Glomerular visceral epithelial cell (primary cell): ENCODE data around the gene TOR4A.

Experiments used
- DNase-seq: peaks from one replicate; pipeline ENCODE4 v3.0.0-alpha.2; 2016; ENCODE audit errors: extremely low spot score

Gene TOR4A

DNA sequence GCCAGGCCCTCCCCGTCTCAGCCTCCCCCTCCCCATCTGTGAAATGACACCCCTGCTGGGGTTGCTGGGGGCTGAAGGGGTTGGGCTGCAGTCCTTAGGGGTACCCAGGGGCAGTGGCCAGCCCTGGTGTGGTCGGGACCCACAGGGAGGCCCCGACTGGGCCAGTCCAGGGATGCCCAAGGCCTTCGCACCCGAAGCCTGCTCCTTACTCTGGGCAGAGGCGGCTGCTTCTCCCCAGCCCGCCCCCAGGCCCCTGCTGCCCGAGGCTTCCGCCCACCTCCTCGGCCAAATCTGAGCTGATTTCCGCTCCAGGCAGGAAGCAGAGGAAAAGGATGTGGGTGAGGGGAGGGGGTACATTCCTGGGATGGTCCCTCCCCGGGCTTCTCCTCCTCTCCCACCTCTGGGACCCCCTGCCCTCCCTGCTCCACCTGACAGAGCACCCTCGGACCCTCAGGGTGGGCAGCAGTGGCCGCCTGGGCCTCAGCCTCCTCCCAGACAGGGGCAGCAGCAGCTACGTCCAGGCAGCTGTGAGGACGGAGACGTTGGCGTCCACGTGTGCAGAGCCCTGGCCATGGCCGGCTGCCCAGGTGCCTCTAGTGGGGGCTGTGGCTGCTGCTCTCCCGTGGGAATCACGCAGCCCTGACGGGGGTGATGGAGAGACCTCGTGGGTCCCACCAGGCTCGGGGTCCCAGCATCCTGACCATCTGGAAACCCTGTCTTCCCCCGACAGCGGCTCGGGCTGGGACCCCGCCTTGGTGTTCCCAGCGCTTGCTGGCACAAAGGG lies 28.7 kb downstream of the TOR4A start:
- DNase-seq: no peak

DNA sequence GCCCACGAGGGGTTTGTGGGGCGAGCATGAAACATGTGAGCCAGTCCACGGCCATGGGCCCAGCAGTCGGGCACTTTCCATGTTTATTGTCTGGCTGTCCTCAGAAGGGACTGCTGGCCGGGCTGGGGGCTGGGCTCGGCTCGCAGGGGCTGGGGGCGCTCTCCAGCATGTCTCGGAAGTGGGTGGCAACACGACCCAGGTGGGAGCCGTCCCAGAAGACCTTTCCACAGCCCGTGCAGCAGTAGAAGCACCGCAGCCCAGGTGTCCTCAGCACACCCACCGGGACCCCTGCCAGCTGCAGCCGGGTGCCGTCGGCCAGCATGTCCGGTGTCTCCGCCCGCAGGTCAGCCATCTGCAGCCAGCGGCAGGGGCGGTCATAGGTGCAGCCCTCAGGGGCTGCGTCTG lies 29.3 kb downstream of the TOR4A start:
- DNase-seq: no peak

DNA sequence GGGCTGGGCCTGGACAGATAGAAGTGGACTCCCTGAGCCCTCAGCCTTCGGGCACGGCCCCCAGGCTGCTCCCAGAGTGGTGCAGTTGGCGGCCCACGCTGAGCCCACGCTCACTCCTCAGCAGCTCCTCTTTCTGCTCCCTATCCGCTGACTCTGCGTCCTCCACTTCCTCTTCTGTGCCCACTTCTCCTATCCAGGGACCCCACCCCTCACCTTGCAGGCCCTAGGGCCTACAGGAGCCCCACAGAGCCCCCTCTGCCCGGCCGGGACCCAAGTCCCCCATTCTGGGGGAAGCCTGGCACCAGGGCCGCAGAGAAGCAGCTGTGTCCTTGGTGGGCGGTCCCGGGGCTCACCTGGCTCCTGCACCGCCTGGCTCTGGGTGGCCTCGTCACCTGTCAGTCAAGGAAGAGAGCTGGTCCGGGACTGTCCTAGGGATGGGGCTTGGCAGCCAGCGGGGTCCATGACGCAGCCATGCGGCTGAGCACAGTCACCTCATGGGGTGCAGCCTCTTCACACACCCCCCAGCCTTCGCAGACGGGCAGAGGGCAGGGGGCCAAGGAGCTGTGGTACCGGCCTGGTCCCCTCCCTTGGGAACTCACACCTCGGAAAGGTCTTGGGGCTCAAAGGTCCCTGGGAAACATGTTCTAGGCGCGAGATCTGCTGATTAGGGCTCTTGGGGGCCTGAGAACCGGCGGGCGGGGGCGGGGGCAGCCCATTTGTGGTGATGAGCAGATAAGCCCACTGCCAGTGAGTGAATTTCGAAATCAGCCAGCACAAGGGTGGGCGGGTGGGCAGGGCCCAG lies 29.9 kb downstream of the TOR4A start:
- no peak for DNase-seq

DNA sequence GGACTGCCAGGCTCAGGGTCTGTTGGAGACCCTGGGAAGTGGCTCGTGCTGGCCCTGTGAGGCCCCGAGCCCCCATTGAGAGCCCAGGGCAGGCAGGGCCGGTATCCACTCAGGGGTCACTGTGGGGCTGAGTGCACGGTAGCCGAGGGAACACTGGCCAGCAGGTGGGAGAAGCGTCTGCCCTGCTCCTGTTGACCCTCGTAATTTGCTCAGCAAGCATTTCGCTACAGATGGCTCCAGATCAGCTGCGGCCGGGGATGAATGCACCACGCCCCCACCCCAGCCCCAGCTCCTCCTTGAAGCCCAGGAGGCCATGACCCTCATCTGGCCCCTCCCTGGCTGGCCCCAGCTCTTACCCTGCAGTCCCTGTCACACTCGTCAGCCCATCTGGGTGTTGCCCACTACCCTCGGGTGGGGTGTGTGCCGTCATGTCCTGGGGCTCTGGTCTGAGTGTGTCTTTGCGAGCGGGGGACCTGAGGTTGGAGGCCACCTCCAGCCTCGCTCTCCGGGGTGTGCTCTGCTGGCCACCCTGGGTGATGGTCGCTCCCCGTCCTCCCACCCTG lies 30.6 kb downstream of the TOR4A start:
- DNase-seq: no peak

DNA sequence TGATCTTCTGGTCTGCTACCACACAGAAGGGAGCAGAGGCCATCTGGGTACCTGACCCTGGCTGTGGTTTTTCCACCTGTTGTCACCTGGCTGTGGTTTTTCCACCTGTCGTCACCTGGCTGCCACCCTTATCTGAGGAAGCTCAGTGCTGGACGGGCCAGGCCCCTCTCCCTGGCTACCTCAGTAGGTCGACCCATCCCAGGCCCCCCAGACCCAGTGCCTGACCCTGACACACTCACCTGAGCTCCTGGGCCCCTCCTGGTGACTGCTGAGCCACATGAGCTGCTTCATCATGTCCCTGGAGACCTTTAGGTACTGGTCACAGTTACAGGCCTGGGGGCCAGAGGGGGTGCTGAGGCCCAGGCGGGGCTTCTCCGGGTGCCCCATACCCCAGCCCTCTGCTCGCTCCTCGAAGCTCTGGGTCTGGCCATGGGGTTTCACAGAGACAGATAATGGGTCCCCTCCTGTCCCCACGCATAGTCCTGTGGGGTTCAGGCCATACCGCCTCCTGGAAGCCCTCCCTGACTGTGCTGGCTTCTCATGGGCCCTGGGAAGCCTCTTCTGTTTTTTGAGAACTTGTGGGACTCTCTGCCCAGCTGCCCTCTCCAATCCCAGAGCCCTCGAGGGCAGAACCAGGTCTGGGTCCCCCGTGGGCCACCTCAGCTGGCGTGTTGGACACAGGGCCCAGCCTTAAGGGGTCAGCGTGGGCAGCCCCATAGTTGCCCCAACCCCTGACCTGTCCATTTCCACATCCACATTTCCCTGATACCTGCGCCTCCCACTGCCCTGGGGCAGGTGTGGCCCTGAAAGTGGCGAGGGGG lies 32.1 kb downstream of the TOR4A start:
- no peak for DNase-seq

DNA sequence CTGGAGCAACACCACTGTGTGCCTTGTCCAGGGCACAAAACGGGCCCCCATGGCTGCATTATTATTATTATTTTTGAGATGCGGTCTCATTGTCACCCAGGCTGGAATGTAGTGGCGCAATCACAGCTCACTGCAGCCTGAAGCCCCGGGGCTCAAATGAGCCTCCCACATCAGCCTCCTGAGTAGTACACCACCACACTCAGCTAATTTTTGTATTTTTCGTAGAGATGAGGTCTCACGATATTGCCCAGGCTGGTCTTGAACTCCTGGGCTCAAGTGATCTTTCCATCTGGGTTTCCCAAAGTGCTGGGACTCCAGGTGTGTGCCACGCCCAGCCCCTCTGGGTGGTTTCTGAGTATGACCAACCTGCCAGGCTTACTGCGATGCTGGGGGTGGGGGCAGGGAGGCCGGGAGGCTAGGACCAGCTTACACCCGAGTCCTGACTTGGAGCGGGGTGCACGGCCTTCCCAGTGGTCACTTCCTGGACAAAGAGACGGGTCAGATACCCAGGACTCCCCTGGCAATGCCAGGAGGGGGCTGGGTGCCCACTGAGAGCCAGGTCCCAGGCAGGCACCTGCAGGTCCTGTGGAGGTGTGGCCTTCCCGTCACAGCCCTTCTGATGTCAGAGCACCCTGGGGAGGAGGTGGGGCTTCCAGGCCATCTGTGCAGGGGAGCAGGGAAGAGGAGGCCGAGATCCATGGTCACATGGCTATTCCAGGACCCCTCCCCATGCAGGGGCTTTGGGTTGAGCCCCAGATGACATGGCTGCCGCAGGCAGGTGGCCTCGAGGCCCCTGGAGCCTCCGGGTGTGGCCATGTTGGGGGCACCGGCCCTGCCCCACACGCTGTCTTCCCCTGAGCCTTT lies 32.9 kb downstream of the TOR4A start:
- no peak for DNase-seq

DNA sequence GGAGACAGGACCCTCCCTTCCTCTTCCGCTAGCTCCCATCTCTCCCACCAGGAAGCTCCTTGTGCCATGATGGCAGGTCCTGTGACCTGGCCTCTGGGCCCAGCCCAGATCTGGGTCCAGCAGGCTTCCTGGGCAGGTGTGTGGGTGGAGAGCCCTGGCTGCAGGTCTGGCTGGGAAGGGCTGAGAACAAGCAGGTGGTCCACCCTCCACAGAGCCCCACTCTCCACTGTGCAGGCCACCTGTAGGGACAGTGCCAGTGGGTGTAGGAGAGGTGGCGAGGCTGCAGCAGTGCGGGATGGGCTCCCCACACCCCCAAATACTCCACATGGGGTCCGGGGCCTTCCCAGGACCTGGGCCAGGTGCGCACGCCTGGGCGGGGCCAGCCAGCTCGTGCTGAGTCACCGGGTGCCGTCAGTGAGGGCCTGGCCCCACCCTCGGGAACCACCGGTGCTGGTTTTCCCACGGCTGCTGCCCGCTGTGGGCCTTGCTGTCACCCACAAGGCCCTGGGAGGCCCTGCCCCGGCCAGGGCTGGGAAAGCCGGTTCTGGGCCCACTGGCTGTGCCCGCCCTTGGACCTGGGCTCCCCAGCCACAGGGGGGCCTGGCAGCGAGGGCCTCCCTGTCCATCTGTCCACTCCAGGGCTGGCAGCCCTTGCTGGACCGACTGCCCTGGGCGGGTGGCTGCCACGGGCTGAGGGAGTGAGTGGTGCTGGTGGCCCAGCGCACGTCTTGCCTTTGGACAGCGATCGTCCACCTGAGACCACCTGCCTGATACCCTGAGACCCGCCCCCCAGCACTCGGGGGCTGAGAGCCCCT lies 33.9 kb downstream of the TOR4A start:
- DNase-seq: peak; percentile 41

DNA sequence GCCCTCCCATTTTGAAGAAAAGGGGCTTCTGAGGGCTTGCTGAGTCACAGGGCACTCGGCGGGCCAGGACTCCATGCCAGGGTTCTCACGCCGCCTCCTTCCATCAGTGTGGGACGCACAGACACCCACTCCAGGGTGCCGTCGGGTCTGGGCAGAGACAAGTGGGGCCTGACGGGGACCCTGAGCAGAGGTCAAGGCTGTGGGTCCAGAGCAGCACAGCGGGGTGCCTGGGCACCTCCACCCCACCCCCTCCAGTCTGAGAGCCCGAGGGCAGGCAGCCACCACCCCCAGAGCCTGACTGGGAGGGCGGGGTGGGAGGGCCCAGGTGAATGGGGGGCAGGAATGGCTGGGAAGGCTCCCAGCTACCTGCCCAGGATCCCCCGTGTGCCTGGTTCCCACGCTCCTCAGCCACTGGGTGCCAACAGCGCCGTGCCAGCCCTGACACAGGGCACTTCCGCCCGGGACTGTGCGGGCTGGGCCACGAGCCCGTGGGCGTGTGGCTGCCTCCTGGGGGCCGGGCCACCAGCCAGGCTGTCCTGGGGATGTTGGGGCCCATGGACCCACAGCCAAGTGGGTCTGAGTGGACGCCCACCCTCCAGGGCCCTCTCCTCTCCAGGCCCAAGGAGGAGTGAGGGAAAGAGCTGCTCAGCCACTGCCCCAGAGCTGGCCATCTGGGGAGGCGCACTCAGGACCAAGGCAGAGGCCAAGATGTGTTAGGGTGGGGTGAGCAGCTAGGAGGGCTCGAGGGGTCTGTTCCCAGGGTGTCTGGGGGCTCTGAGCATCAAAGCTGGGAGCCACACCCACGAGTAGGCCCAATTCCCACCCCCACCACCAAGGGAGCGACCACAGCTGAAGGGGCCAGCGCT lies 34.7 kb downstream of the TOR4A start:
- no peak for DNase-seq

DNA sequence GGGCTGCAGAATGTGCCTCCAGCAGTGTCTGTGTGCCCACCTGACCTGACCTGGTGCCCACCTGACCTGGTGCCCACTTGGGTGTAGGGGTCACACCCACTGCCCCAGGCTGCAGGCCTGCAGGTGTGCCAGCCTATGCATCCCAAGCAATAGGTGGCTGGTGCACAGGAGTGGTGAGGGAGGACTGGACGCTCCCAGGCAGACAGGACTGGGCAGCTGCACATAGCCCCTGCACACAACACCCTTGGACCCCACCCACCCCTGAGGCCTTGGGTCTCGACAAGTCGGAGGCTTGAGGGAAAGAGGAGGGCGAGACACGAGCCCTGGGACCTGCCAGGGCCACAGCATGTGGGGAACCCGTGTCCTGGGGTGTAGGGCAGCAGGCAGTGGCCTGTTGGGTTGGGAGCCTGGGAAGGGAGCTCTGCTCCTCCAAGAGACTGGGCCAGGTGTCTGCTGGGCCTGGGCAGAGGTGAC lies 35.4 kb downstream of the TOR4A start:
- no peak for DNase-seq

DNA sequence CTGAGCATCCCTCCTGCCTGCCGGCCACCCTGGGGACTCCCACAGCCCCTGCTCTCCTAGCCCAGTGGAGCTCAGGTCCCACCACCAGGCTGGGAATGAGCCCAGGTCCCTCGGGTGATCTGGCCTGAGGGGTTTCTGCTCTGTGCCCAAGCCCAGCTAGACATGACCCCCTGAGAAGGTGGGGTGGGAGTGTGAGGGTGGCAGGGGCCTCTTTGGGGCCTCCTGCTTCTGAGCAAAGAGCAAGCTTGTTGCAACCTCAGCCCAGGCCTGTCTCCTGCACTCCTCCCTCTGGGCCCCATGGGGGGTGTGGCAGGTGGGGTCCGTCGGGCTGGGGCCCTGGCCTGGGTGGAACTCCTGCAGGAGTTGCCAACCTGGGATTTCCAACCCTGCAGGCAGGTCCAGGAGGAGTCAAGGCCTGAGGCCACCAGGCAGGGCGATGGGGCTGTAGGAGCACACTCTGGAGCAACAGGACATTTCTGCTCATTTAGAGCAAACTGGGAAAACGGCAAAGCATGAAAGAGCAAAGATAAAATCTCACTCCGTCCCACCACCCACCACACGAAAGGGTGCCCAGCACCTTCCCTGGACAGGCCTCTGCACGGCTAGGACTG lies 35.9 kb downstream of the TOR4A start:
- DNase-seq: no peak

DNA sequence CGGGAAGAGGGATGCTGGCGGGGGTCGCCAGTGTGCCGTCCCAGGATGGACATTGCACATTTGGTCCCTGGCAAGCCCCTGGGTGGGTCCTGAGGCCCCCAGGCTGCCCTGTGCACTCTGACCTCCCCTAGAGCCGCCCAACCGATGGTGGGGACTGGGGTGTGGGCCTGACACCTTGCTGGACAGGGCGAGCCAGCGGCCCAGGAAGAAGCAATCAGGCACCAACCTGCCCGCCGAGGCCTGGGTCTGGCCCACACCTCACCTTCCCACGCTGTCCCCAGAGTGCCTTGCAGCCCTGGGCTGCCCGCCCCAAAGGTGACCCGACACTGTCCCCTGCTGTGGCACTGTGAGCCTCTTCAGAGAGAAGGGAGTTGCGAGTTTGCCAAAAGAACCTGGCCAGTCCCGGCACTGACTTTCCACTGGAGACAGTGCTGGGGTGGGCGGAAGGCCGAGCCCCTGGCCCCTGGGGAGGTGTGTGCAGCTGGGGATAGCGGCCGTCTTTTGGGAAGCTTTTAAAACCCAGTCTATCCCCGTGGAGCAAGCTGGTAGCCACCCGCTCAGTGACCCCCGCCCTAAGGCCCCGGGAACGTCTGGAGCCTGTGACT lies 36.5 kb downstream of the TOR4A start:
- DNase-seq: no peak

DNA sequence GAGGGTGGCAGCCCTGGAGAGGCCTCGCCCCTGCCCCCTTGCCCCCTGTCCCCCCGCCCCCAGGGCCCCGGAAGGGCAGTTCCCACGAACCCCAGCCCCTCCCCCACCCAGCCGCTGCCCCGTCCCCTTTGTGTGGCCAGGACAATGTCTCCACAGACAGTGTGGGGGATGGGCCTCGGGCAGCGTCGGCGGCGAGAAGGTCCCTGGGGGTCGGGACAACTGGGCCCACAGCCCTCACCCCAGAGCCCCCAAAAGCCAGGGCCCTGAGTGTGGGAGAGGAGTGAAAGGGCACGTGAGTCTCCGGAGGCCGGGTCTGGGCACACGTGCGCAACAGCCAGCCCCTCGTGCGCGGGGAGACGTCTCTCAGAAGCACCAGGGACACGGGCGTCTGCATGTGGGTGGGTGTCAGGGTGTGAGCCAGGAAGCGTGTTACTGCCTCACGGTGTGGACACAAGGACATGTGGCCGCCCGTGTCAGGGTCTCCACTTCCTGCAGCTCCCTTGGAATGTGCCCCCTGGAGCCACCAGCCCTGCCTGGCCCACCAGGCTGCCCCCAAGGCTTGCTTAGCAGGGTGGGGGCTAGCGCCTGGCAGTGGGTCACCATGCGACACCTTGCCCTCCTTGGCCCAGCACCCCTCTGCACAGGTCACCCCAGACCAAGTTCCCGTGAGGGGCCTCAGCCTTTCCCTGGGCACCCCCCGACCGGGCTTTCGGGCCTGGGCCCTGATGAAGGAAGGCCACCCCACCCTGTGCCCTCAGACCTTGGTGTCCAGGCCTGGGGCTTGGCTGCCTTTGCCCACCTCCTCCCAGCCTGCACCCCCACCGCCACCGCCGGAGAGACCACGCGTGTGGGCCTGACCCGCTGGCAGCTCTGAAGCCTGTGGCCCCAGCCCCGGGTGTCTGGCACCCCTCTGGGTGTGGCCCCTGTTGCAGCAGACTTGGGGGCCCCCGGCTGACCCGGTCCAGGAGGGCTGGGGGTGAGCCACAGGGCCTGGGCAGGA lies 37.3 kb downstream of the TOR4A start:
- no peak for DNase-seq

DNA sequence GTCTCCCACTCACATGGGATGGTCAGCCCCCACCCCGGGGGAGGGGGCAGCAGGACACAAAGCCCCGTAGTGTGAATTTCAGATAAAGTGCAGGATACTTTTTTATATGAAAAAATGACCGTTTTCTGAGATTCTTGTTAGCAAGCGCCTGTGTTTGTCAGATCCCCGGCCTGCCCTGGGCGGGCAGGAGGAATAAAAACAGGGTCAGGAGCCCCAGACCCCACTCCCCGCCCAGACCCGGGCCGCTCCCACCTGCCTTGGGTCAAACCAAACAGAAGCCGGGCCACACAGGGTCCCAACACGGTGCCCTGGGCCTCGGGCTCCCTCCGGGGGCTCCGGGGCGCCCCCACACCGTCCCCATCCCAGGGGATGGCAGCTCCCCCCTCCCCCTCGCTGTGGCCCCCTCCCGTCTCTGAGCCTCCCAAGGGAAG lies 38.1 kb downstream of the TOR4A start:
- DNase-seq: no peak

DNA sequence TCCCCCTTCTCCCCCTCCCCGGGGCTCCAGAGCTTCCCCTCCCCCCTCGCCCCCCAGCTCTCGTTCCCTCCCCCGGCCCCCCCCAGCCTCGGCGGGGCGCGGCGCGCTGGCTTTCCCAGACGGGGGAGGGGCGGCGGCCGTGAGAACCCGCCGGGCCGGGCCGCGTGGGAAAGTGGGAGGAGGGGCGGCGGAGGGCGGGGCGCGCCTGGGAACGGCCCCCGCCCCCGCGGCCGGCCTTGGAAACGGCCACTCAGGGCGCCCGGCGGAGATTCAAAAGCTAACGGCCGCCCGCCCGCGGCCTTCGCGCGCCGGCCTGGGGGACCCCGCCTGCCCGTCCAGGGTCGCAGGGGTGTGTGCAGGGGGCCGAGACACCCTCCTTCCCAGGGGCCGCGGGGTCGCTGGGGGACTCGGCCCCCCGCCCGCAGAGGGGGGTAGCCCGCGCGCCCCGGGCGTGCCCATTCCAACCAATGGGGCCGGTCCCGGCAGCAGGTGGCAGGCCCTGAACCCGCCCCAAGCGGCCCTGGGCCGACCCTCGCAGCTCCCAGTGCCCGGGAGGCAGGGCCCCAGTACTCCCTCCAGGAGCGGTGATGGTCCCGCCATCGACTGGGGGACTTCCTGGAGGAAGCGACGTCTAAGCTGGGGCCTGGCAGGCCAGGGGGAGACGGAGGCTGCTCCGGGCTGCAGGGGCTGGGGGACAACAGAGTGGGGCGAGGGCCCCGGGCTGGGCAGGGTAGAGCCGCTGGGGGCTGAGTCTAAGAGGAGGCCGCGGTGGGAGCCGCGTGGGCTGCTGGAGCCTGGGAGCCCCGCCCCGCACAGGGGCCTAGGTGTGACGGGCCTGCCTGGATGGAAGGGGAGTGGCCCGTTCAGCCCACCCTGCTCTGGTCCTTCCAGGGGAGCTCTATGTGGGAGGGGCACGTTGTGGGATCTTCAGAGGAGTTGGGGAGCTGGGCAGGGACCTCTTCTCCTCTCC lies 38.8 kb downstream of the TOR4A start:
- DNase-seq: no peak

DNA sequence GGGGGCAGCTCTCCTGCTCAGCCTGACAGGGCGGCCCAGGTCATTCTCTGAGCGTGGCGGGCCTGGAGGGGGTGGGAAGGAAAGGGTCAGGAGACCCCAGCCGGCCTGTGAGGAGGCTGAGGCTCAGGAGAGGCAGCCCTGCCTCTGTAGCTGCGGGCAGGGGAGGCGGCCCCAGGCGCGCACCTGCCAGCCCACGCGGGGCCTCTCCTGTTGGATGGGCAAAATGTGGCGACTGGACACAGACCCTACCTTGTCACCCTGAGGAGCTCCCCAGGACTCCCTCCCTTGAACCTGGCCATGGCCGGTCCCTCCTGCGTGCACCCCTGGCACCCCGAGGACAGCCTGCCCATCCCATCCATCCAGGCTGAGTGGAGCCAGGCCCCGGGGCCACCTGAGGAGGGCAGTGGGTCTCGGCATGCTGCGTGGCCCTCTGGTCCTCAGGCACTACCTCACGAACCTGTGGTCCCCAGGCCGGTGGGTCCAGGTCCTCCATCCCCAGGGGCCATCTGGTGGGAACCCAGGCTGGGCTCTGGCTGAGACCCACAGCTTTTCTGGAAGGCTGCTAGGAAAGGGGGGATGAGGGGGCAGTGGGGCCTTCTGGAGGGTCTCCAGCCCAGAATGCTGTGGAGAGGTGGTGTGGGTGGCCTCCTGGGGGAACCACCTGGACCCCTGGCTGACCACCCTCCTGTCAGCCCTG lies 39.6 kb downstream of the TOR4A start:
- DNase-seq: no peak
